ENCODE results near the gene PPT1. TPM values are rescaled to one million over a fixed set of nuclear protein-coding genes. Genes with fewer than 3 reads are reported as not detected.
A peak's percentile ranks its signal among the peaks of the same experiment; 100 is the strongest.

Gene PPT1
- total RNA-seq, 1 donor from 2014 or later: 110 TPM

DNA sequence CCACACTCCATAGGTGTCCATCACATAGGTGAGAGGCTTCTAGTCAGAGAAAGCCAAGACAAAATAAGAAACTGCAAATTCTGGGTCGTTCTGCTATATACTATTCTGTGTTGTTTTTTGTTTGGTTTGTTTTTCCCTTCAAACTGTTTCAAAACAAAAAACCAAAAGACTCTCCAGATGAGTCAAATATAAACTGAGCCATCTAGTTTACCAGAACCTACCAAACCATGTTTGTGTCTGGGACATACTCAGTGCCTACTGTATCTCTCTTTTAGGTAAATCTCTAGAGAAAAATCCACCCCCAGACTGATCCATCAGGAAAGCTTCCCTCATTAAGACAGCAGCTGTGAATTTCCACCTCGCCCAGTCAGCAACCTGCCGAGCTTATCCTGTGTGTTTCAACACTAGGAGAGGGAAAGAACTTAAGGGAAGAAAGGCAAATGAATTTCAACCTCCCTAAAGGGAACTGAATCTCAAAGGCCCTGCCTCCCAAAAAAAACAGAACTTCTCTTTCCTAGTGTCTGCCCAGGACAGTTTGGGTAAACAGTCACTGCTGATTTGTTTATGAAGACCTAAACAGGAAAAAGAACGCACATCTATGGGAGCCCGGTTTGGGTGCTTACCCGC, 17.2 kb downstream of the PPT1 start:
- H3K27ac ChIP-seq: no peak overlapping the region
- H2AFZ ChIP-seq (replicated peaks): no peak overlapping the region
- no peak overlapping the region for H3K4me2 ChIP-seq
- H3K36me3 ChIP-seq: no peaks in the 10 kb centered on the region
- H3K4me3 Mint-ChIP-seq: no peak overlapping the region
- TF ChIP-seq, protein P1, sequence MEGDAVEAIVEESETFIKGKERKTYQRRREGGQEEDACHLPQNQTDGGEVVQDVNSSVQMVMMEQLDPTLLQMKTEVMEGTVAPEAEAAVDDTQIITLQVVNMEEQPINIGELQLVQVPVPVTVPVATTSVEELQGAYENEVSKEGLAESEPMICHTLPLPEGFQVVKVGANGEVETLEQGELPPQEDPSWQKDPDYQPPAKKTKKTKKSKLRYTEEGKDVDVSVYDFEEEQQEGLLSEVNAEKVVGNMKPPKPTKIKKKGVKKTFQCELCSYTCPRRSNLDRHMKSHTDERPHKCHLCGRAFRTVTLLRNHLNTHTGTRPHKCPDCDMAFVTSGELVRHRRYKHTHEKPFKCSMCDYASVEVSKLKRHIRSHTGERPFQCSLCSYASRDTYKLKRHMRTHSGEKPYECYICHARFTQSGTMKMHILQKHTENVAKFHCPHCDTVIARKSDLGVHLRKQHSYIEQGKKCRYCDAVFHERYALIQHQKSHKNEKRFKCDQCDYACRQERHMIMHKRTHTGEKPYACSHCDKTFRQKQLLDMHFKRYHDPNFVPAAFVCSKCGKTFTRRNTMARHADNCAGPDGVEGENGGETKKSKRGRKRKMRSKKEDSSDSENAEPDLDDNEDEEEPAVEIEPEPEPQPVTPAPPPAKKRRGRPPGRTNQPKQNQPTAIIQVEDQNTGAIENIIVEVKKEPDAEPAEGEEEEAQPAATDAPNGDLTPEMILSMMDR (IDR thresholded peaks at IDR 0.05): no peak
- TF ChIP-seq EZH2 (IDR thresholded peaks at IDR 0.05) (no peak), EZH2phosphoT487 (IDR thresholded peaks at IDR 0.05) (no peak)
- peaks cover 3% of the 10 kb centered on the region for H4K20me1 ChIP-seq (ENCODE audit: low read depth)
- H3K4me1 ChIP-seq: no peaks in the 10 kb centered on the region
- no peak overlapping the region for H3K4me3 ChIP-seq
- H3K27ac Mint-ChIP-seq: no peak overlapping the region
- no peaks in the 10 kb centered on the region for H3K27me3 ChIP-seq
- peaks cover 10% of the 10 kb centered on the region for H3K36me3 Mint-ChIP-seq
- no peak for DNase-seq (ENCODE audit: low spot score)
- no peaks in the 10 kb centered on the region for H3K4me1 Mint-ChIP-seq
- no peak overlapping the region for H3K9ac ChIP-seq
- peaks cover 6% of the 10 kb centered on the region for H3K27me3 Mint-ChIP-seq (ENCODE audit: insufficient read depth, low read depth)
- H3K9me3 ChIP-seq (ENCODE audit: low read depth): no peaks in the 10 kb centered on the region
- no peaks in the 10 kb centered on the region for H3K9me3 Mint-ChIP-seq
- H3F3A ChIP-seq (ENCODE audit: low read depth): no peaks in the 10 kb centered on the region
- H3K79me2 ChIP-seq (ENCODE audit: low read depth): no peaks in the 10 kb centered on the region

- no peak overlapping the region for H3K27ac ChIP-seq
- Mint-ChIP-seq H3K36me3 (peaks cover 8% of the 10 kb centered on the region), H3K4me3 (no peak overlapping the region), H3K4me1 (no peaks in the 10 kb centered on the region), H3K9me3 (no peaks in the 10 kb centered on the region), H3K27me3 (ENCODE audit: insufficient read depth, low read depth) (peaks cover 8% of the 10 kb centered on the region), H3K27ac (no peak overlapping the region)
- H3K9me3 ChIP-seq (ENCODE audit: low read depth): no peaks in the 10 kb centered on the region
- no peaks in the 10 kb centered on the region for H3K4me1 ChIP-seq
- no peak overlapping the region for H3K9ac ChIP-seq
- no peaks in the 10 kb centered on the region for H3F3A ChIP-seq (ENCODE audit: low read depth)
- TF ChIP-seq, protein P1 (IDR thresholded peaks at IDR 0.05): peak; percentile 74
- no peak for TF ChIP-seq EZH2 (IDR thresholded peaks at IDR 0.05)
- no peaks in the 10 kb centered on the region for H3K36me3 ChIP-seq
- H2AFZ ChIP-seq (replicated peaks): no peak overlapping the region
- H4K20me1 ChIP-seq (ENCODE audit: low read depth): no peaks in the 10 kb centered on the region
- no peak overlapping the region for H3K4me2 ChIP-seq
- H3K79me2 ChIP-seq (ENCODE audit: low read depth): no peaks in the 10 kb centered on the region
- peak; percentile 69 for DNase-seq (ENCODE audit: low spot score)
- H3K27me3 ChIP-seq: no peaks in the 10 kb centered on the region
- no peak overlapping the region for H3K4me3 ChIP-seq
Measured at GRCh38 chr1:40078512-40079333, 18.3 kb downstream of the PPT1 start.

- Histone ChIP-seq H3K4me1 (no peaks in the 10 kb centered on the region), H3K27ac (no peak overlapping the region), H3K27me3 (no peaks in the 10 kb centered on the region), H3K4me2 (no peak overlapping the region), H3K9me3 (ENCODE audit: low read depth) (no peaks in the 10 kb centered on the region), H3F3A (ENCODE audit: low read depth) (no peaks in the 10 kb centered on the region), H2AFZ (replicated peaks) (no peak overlapping the region), H3K9ac (no peak overlapping the region), H3K79me2 (ENCODE audit: low read depth) (no peaks in the 10 kb centered on the region), H3K36me3 (no peaks in the 10 kb centered on the region), H4K20me1 (ENCODE audit: low read depth) (no peaks in the 10 kb centered on the region), H3K4me3 (no peak overlapping the region)
- no peaks in the 10 kb centered on the region for H3K4me1 Mint-ChIP-seq
- peaks cover 8% of the 10 kb centered on the region for H3K27me3 Mint-ChIP-seq (ENCODE audit: insufficient read depth, low read depth)
- TF ChIP-seq, protein P1 (IDR thresholded peaks at IDR 0.05): no peak
- TF ChIP-seq EZH2phosphoT487 (IDR thresholded peaks at IDR 0.05) (no peak), EZH2 (IDR thresholded peaks at IDR 0.05) (no peak)
- no peak for DNase-seq (ENCODE audit: low spot score)
- H3K4me3 Mint-ChIP-seq: no peak overlapping the region
- no peaks in the 10 kb centered on the region for H3K9me3 Mint-ChIP-seq
- H3K27ac Mint-ChIP-seq: no peak overlapping the region
- peaks cover 15% of the 10 kb centered on the region for H3K36me3 Mint-ChIP-seq
Measured at GRCh38 chr1:40076895-40077312, 20.1 kb downstream of the PPT1 start.

Measured in neural progenitor cell (in vitro differentiated cells).